Kidney epithelial cell (primary cell): Measurements from ENCODE around the gene BTBD18. TPM values are rescaled to one million over a fixed set of nuclear protein-coding genes. Genes with fewer than 3 reads are reported as not detected.

Source experiments
- DNase-seq: peaks from one replicate; pipeline ENCODE4 v3.0.0-alpha.2; 2010; ENCODE audit warnings: low read depth
- H3K27me3 ChIP-seq: 2 replicates; pipeline ENCODE4 v1.6.0; 2011; ENCODE audit warnings: low read length; ENCODE audit not compliant: control insufficient read depth, insufficient read depth
- H3K36me3 ChIP-seq: 2 replicates; pipeline ENCODE4 v1.5.1; 2011; ENCODE audit warnings: low read length; ENCODE audit not compliant: control insufficient read depth, insufficient read depth
- H3K4me3 ChIP-seq: 2 replicates; pipeline ENCODE4 v1.5.1; 2011; ENCODE audit warnings: low read depth, mild to moderate bottlenecking, control low read depth, low read length
- total RNA-seq: library from RNA; depleted of rRNA; stranded (reverse); fragments of >200 nt; gene quantifications from 2 replicates; pipeline ENCODE4 v1.2.3, GENCODE V29; 2015
- TF ChIP-seq, protein P1 (sequence below): IDR thresholded peaks from 2 replicates; pipeline ENCODE4 v1.5.1; 2011; ENCODE audit warnings: mild to moderate bottlenecking, moderate library complexity, low read length, control low read depth, inconsistent platforms; ENCODE audit not compliant: insufficient read depth, poor library complexity, severe bottlenecking

Gene BTBD18
- total RNA-seq, 1 donor from 2014 or later: not detected

GRCh38 chr11:57792870-57793269, 41.3 kb upstream of the BTBD18 start:
- no peak for DNase-seq
- TF ChIP-seq, protein P1, sequence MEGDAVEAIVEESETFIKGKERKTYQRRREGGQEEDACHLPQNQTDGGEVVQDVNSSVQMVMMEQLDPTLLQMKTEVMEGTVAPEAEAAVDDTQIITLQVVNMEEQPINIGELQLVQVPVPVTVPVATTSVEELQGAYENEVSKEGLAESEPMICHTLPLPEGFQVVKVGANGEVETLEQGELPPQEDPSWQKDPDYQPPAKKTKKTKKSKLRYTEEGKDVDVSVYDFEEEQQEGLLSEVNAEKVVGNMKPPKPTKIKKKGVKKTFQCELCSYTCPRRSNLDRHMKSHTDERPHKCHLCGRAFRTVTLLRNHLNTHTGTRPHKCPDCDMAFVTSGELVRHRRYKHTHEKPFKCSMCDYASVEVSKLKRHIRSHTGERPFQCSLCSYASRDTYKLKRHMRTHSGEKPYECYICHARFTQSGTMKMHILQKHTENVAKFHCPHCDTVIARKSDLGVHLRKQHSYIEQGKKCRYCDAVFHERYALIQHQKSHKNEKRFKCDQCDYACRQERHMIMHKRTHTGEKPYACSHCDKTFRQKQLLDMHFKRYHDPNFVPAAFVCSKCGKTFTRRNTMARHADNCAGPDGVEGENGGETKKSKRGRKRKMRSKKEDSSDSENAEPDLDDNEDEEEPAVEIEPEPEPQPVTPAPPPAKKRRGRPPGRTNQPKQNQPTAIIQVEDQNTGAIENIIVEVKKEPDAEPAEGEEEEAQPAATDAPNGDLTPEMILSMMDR: no peak
- Histone ChIP-seq H3K36me3 (peaks cover 2% of the 10 kb centered on the region), H3K4me3 (no peak overlapping the region), H3K27me3 (no peaks in the 10 kb centered on the region)

- no peak for DNase-seq
Observed at GRCh38 chr11:57792060-57792541, 40.5 kb upstream of the BTBD18 start.

GRCh38 chr11:57791321-57792059, 39.9 kb upstream of the BTBD18 start:
- Histone ChIP-seq H3K27me3 (no peaks in the 10 kb centered on the region), H3K4me3 (no peak overlapping the region), H3K36me3 (peaks cover 1% of the 10 kb centered on the region)
- TF ChIP-seq, protein P1: no peak
- DNase-seq: no peak

More at GRCh38 chr11:57792060-57792541, 40.5 kb upstream of the BTBD18 start:
- Histone ChIP-seq H3K27me3 (no peaks in the 10 kb centered on the region), H3K36me3 (peaks cover 2% of the 10 kb centered on the region), H3K4me3 (no peak overlapping the region)
- TF ChIP-seq, protein P1: no peak

DNA sequence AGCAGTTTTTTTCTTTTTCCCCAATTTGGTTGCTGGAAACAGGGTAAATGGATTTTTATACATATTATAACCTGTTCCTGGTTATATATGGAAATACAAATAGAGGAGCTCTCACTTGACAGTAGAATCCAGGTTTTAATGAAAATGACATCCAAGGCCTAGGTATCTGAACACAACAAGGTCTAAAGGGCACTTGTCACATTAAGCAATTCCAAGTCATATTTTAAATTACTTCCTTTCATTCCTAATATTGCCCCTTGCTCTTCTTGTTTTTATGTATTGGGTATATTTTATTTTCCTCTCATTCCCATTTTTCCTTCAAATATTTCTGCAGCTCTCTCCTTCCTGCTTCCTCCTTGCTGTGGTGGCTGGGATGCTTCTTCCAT, 37.1 kb upstream of the BTBD18 start:
- TF ChIP-seq, protein P1: no peak
- no peaks in the 10 kb centered on the region for H3K27me3 ChIP-seq
- no peak for DNase-seq
- peaks cover 1% of the 10 kb centered on the region for H3K36me3 ChIP-seq
- H3K4me3 ChIP-seq: no peak overlapping the region

GRCh38 chr11:57787920-57788702, 36.5 kb upstream of the BTBD18 start:
- H3K4me3 ChIP-seq: no peak overlapping the region
- H3K36me3 ChIP-seq: peaks cover 1% of the 10 kb centered on the region
- H3K27me3 ChIP-seq: no peaks in the 10 kb centered on the region
- no peak for DNase-seq
- TF ChIP-seq, protein P1: no peak
